Astrocyte of the hippocampus (primary cell): Measurements from ENCODE around the gene KRT73.
"Not testable (repeated sequence)": the region's sequence is repeated elsewhere in the genome, so short reads cannot be mapped to it uniquely, and the experiment has no call there.

Experiments
- DNase-seq: peaks from one replicate; pipeline ENCODE4 v3.0.0; 2011; ENCODE audit warnings: low read depth, low spot score

Gene KRT73

GRCh38 chr12:52600941-52601481 lies 17.3 kb downstream of the KRT73 start, which contains the start of gene KRT72:
Gene KRT72, minus strand, starts transcription at chr12:52601463. Its CDS starts 11 bp downstream, at chr12:52601452.
- DNase-seq, result no peak

- no peak for DNase-seq
Observed at GRCh38 chr12:52600475-52600874, 17.9 kb downstream of the KRT73 start.

DNA sequence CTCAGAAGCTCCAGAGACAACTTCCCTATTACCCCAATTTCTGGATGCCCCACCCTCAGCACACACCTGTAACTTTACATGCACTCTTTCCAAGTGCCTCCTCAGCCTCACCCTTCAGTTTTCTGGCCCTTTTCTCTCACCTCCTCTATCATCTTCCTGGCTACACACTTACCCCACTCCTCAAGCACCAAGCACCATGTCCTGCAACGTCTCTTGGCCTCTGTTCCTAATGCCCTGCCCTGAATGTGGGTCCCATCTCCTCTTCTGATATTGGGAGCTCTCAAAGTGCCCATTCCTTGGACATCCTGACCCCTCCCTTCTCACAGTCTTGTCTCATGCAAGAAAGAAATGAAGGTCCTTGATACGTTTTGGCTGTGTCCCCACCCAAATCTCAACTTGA lies 18.3 kb downstream of the KRT73 start:
- no peak for DNase-seq

- DNase-seq, result no peak
Observed at GRCh38 chr12:52598966-52599365, 19.4 kb downstream of the KRT73 start.

- not testable (repeated sequence) for DNase-seq
Observed at GRCh38 chr12:52594237-52594636, 24.1 kb downstream of the KRT73 start.

DNA sequence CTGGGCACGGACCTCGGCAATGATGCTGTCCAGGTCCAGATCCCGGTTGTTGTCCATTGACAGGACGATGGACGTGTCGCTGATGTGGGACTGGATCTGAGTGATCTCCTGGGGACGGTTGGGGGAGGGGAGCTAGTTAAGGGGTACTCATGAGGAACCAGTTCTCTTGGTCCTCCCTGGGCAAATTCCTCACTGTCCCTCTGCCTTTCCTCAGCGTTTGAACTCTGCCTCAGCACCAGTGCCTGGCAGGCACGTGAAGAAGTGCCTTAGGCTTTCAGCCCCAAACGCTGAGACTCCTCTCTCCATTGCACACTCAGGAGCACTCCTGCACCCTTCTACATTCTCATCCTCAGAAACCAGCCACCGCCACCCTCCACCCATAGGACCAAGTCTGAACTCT lies 26.8 kb downstream of the KRT73 start:
- no peak for DNase-seq

- no peak for DNase-seq
Observed at GRCh38 chr12:52590021-52590420, 28.3 kb downstream of the KRT73 start.

GRCh38 chr12:52587563-52587962 lies 30.8 kb downstream of the KRT73 start:
- DNase-seq, result no peak

- no peak for DNase-seq
Observed at GRCh38 chr12:52585946-52586345, 32.4 kb downstream of the KRT73 start.

GRCh38 chr12:52585066-52585465 lies 33.3 kb downstream of the KRT73 start:
- DNase-seq, result no peak

- no peak for DNase-seq
Observed at GRCh38 chr12:52584156-52584682, 34.1 kb downstream of the KRT73 start.

GRCh38 chr12:52582971-52583456 lies 35.3 kb downstream of the KRT73 start:
- peak; percentile 70 for DNase-seq

DNA sequence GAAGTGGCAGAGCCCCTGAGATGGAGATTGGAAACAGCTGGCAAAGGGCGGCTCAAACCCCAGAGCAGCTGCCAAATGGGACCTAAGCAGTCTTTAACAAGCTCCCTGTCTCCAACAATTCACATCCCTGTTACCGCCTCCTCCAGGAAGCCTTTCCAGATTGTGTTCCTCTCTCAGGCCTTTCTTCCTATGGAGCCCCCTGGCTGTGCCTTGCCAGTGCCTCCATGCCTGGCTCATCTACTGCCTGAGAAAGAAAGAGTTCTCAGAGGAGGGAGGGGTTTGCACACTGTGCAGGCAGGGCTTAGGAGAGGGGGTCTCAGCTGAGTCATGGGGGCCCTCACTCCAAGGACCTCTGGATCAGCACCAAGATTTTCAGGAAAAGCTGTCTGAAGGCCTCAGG lies 35.9 kb downstream of the KRT73 start:
- no peak for DNase-seq

- DNase-seq, result peak; percentile 7
Observed at GRCh38 chr12:52581481-52581880, 36.9 kb downstream of the KRT73 start.

DNA sequence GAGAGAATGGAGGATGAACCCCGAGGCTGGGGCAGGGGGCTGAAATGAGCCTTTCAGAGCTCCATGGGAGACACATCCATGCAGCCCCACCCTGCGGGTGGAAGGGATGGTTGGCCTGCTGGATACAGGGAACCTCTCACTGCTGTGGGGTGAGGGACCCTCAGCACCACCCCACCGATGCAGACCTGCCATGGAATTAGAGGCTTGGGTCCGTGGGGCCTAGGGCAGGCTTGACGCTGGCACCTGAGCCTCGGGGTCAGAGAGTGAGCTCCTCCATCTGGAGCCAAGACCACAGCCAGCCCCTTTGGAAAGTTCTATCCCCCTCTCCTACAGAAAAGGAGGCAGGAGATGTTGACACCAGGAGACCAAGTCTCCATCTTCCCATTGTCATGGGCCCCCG lies 37.3 kb downstream of the KRT73 start:
- no peak for DNase-seq

- DNase-seq, result no peak
Observed at GRCh38 chr12:52580496-52580895, 37.9 kb downstream of the KRT73 start.

DNA sequence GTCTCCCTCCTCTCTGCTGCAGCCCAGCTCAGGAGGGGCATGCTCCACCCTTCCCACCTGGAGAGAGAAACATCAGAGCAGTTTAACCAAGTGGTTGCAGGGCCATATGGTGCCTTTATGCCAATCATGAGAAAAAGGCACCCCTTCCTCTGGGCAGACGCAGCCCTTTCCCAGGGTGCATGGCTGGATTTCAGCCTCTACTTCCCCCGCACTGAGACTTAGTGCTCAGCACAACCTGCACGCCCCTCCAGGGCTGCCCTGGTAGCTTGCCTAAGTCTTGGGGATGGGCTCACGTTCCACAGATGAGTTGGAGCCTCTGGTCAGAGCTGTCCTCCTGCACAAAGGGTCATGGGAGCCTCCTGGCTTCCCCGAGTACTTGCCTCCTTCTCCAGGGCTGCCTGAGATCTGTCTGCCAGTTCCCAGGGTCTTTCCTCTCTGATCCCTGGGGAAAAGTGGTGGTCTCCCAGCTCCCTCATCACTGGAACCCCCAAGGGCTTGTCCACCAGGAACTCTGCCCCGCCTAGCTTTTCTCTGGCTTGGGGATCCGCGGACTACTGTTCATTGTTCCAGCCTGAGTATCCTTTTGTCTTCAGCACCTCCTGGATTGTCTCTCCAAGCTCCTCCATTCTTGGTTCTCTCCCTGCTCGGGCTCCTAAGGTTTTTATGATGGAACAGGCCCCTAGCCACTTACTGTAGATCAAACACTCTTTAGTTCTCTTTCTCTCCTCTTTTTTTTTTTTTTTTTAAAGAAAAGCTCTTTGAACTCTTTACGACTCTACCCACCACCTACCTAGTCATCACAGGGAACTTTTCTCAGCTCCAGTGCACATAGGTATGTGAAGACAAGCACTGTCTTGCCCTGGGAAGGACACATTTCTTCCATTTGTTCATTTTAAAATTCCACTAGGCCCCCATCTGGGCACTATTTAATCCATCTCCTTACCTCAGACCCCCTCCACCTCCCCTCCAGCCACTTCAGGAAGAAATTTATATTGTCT lies 38.6 kb downstream of the KRT73 start:
- DNase-seq, result no peak

- no peak for DNase-seq
Observed at GRCh38 chr12:52578469-52578868, 39.9 kb downstream of the KRT73 start.

GRCh38 chr12:52577316-52577715 lies 41.0 kb downstream of the KRT73 start:
- DNase-seq, result no peak

DNA sequence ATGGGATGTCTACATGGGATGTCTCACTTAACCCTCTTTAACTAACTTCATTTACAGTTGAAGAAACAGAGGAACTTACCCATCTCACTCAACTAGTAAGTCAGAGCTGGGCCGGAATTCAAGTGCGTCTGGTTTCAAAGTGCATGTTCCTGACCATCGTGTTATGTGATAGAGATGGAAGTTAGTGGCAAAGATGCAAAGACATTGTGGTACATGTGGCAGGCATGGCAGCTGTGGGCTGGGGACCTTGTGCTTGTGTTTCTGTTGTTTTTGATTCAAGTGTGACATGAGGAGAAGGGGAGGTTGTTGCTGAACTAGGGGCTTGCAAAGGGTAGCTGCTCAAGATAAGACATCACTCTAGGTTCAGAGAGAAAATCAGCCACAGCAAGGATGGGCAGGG lies 42.4 kb downstream of the KRT73 start:
- DNase-seq, result no peak

DNA sequence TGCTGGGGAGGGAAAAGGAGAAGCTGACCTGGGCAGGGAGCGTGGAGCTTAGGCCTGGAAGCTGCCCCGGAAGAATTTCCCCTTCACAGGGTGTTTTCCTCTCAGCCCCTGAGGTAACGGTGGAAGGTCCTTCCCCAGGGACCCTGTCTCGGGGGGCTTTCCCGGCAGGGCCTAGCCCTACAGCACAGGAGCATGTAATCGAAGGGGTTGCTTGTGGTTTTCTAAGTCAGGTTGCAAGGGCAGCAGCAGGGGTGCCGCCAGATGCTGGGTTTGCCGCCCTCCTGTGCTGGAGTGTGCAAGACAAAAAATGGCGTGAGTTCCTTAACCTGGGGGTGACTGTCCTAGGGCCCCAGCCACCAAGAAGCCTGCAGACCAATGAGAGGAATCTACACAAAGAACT lies 43.1 kb downstream of the KRT73 start:
- no peak for DNase-seq

DNA sequence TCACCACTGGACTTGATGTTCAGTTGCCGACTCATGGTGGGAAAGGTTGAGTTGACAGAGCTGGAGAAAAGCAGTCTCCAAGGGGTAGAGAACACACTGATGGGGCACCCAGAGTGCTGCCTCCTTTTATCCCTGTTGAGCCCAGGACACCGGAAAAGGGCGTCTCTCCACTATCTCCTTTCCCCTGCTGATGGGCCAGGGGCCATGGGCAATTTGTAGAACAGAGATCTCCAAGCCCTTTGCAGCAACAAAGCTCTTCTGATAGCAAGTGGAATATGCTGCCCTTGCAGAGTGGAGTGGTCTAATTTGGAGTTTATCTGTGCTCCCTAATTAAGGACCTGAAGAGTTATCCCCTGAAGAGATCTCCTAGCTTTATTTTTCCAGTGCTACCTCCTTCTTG lies 44.6 kb downstream of the KRT73 start, which contains the start of gene KRT74:
Gene KRT74 (minus strand): TSS at position 101 of the 400 bp plus-strand sequence. CDS start 66 bp downstream, at position 35.
- DNase-seq, result no peak
